ENCODE measurements around the gene CBR3.

The CBR3 gene

DNA sequence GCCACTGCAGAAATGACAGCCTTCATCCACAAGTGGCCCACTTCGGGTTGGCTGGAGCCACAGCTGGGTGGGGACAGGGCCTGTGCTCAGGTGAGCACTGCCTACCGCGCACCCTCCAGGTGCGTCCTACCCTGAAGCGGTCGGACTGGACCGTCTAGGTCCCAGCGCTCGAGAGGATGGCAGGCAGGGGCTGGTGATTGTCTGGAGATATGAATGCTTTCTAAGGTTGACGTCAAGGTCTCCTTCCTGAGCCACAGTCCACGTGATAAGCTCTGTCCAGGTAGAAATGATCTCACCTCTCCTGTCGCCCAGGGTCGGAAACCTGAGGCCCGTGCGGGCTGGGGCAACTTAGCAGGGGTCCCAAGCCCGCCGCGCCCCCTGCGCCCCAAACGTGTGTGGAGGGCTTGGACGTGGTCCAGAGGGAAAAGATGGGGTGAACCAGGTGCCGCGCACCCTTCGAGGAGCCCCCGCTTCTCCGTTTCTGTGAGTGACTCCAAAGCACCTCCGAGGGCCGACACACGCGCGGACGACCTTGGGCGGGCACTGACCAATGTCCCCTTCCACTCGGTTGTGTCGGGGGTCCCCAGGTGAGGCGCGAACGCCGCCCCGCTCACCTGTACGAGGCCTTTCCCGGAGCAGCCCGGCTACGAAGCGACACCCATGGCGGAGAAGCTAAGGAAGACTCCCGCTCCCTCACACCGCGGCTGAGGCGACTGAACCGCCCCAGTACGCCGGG is 20.9 kb downstream of the CBR3 start:
- no peak for DNase-seq (ENCODE audit: low read depth, low spot score)

DNA sequence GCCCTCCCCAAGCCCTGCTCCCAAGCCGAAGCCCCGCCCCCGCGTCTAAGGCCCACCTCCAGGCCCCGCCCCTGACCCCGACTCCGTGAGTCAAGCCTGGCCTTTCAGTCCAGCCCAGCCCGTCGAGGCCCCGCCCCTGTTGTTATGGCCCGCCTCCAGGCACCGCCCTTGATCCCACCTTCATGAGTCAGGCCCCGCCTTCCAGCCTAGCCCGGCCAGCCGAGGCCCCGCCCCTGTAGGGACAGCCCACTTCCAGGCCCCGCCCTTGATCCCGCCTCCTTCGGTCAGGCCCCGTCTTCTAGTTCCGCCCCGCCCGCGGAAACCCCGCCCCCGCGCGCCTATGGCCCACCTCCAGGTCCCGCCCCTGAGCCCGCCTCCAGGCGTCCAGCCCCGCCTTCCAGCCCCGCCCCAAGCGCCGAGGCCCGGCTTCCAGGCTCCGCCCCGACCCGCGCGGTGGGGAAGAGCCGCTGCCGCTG is 21.5 kb downstream of the CBR3 start:
- DNase-seq (ENCODE audit: low read depth, low spot score) = no peak

DNA sequence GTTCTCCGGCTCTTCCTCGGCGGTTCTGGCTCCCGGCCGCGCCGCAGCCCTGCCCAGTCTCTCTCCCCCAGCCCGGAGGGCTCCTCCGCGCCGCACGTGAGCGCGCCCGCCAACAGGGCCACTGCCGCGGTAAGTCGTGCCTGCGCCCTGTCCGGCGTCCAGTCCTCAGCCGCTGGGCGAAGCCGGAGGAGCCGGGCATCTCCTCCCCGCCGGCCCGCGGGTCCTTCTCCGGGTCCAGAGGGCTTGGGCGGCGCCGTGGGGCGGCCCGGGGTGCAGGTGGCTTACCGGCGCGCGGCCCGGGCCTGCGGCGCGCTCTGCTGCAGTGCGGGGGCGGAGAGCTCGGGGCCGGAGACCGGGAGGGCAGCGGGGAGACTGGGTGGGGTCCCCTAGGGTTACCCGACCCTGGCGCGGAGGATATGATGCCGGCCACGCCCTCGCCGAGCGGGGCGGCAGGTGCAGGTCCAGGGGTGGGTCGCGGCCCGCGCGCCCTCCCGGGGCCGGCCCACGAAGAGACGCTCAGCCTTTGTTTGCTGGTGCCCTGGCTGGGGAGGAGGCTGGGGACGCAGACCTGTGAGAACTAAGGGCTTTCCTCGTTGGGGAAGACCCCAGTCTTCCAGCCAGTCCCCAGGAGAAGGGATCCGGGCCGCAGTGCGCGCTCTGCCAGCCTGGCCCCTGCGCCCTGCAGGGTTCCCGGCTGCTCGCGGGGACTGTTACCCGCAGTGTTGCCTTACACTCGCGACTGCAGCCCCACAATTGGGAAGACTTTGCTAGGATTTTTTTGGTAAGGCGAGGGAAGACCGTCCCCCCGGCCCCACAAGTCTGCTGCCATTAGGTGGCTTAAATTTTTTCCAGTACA is 22.2 kb downstream of the CBR3 start, which contains the start of gene DOP1B:
TSS of gene DOP1B (plus strand) at position 10 of the 856 bp plus-strand sequence. CDS start 7,910 bp downstream, outside the sequence.
- no peak for DNase-seq (ENCODE audit: low read depth, low spot score)

DNA sequence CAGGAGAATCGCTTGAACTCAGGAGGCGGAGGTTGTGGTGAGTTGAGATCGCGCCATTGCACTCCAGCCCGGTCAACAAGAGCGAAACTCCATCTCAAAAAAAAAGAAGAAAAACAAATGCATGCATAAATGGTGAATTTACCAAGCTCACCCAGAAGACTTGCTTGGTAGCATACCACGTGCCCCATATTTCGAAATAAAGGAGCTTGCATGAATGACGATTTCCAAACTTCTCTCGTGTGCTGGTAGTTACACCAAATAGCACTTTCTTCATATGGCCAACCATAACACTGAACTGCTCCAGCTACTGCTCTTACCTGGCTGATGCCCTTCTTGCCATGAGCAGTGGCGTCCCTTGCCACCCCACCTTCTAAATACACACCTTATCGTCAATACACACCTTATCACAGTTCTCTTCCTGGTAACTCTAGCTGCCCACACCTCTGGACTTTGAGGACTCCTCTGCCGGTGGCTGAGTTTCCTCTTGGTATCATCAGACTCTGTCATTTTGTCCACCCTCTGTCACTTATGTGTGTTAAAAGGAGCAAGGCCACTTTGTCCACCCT is 24.6 kb downstream of the CBR3 start:
- no peak for DNase-seq (ENCODE audit: low read depth, low spot score)

DNA sequence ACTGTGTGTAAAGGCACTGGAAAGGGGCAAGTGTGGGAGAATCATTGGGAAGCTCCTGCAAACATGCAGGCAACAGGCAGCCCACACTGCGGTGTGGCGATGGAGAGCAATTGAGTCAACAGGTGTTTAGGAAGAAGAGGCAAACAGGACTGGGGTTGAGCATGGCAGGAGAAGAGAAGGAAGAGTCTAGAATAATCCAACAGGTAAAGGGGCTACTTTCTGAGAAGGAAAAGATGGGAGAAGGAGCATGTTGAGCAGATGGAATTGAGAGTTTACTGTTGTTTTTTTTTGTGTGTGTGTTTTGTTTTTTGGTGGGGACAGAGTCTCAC is 25.9 kb downstream of the CBR3 start:
- no peak for DNase-seq (ENCODE audit: low read depth, low spot score)

DNA sequence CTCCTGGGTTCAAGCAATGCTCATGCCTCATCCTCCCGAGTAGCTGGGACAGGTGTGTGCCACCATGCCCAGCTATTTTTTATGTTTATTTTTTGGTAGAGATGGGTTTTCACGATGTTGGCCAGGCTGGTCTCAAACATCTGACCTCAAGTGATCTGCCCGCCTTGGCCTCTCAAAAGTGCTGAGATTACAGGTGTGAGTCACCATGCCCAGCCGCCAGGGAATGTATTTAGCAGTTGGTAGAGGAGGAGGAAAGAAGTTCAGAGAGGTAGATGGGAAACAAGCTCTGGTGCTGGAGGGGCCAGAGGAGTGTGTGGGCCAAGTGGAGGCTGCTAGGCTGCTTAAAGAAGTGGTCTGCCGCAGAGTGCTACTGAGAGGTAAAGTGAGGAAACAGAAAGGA is 27.8 kb downstream of the CBR3 start:
- no peak for DNase-seq (ENCODE audit: low read depth, low spot score)

DNA sequence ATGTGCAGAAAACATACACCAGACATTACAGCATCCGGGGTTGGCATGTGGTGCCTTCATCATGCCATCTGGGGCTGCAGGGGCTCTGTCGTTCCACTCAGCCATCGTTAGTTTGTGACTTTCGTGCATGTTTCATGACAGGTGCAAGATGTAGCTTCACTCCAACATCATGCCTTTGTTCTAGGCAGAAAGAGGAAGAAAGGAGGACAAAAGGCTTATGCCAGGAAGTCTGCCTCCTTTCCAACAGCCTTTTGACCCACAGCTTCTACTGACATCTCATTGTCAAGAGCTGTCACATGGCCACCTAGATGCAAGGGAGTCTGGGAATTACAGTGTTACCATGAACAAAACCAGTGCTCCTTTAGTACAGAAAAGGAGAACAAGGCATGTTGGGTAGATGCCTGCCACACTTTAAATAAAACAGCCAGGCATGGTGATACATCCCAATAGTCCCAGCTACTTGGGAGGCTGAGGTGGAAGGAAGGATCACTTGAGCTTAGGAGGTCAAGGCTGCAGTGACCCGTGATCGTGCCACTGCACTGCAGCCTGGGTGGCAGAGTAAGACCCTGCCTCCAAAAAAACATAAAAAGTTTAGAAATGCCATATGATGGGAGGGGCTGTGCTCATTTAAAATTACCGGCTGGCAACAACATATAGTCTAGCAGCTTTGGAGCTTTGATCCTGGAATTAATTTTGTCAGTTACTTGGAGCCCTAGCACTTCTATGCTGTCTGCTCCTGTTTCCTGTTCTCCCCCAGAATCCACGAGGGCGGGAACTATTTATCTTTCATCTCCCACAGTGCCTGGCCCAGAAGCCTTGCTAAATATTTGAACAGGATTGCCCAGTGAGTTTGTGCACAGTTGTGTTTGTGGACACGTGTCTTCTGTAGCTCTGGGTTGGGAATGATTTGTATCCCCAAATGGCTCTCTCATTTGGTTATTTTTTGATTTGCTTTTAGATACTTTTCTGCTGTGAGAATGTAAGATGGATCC is 29.2 kb downstream of the CBR3 start:
- DNase-seq (ENCODE audit: low read depth, low spot score) = no peak

DNA sequence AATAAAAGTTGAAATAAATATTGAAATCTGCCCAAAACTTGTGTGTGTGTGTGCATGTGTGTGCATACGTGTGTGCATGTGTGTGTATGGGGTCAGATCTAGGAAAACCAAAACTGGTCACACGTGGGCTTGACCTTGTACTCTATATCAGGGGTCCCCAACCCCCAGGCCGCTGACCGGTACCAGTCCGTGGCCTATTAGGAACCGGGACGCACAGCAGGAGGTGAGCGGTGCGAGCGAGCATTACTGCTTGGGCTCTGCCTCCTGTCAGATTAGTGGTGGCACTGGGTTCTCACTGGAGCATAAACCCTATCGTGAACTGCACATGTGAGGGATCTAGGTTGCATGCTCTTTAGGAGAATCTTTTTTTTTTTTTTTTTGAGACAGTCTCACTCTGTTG is 30.5 kb downstream of the CBR3 start:
- DNase-seq (ENCODE audit: low read depth, low spot score) = no peak

DNA sequence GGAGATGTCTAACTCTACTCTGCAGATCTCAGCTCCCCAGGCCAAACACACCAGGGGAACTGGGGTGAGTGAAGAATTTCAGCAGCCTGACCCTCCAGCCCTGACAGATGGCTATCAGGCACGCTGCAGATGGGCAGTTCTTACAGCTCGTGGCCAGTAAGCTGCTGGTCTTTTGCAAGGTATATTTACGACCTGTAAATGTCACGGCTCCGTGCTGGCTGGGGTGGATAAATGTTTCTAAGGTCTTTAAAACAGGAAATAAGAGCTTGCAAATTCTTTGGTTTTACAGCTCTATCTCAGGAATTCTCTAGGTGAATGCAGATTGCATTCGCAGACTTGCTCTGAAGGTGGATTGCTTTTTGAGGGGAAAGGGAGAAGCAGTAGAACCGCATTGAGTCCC is 31.8 kb downstream of the CBR3 start:
- DNase-seq (ENCODE audit: low read depth, low spot score) = no peak

DNA sequence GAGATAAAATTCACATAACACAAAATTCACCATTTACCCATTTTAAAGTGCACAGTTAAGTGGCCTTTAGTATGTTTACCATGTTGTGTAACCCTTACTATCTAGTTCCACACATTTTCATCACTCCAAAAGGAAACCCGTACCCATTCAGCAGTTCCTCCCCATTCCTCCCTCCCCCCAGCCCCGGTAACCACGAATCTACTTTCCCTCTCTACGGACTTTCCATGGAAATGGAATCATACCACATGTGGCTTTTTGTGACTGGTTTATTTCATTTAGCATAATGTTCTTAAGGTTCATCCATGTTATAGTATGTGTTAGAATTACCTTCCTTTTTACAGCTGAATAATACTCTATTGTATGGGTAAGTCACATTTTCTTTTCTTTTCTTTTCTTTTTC is 32.7 kb downstream of the CBR3 start:
- DNase-seq (ENCODE audit: low read depth, low spot score) = no peak

DNA sequence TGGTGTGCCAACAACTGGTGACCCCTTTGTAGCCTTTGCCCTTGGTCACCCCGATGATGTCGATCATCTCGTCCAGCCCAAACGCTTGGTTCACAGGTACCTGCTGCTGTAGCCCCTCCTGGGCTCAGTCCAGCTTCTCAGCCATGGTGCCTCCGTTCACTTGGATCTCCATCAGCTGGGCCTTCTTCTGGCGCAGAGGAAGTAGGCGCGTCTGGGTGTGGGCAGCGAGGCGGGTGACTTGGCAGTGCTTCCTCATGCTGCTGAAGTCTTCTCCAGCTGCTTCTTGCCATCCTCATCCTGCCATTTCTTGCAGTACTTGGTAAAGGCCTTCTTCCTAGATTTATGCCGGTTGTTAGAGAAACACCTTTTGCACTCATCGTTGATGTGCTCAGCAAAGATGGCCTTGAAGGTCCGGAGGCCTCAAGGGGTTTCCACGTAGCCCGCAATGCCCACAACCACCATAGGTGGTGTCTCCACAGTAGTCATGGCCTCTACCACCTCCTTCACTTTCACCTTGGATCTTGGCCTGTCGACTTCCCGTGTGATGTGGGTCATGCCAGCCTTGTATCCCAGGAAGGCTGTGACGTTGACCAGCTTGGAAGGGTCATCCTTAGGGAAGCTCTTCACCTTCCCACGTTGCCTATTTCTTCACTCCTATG is 34.7 kb downstream of the CBR3 start:
- DNase-seq (ENCODE audit: low read depth, low spot score) = no peak

DNA sequence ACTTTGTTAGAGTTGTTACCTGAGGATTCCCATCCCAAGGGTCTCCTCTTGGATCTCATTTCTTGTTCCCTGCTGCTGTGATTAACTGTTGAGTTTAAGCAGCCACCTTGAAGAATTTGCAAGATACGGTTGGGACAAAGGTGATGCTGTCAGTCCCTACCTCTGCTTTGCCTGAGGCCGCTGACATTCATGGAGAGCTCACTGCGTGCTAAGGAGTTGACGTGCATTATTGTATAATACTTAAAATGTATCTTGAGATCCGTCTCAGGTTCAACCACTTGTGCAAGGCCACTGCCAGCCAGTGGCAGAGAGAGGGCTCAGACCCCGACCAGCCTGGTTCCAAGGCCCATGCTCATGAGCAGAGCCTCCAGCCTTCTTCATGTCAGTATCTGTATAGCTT is 35.9 kb downstream of the CBR3 start:
- DNase-seq (ENCODE audit: low read depth, low spot score) = no peak

DNA sequence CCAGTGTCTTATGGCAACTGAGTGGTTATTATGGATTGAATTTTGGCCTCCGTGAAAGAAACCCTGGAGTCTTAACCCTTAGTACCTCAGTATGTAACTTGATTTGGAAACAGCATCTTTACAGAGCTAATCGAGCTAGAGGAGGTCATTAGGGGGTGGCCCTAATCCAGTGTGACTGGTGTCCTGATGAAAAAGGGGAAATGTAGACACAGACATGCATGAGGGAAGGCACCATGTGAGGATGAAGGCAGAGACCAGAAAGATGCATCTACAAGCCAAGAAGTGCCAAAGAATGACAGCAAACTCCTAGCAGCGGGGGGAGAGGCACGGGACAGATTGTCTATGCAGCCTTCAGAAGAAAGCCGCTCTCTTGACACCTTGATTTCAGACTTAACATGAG is 36.5 kb downstream of the CBR3 start:
- no peak for DNase-seq (ENCODE audit: low read depth, low spot score)

DNA sequence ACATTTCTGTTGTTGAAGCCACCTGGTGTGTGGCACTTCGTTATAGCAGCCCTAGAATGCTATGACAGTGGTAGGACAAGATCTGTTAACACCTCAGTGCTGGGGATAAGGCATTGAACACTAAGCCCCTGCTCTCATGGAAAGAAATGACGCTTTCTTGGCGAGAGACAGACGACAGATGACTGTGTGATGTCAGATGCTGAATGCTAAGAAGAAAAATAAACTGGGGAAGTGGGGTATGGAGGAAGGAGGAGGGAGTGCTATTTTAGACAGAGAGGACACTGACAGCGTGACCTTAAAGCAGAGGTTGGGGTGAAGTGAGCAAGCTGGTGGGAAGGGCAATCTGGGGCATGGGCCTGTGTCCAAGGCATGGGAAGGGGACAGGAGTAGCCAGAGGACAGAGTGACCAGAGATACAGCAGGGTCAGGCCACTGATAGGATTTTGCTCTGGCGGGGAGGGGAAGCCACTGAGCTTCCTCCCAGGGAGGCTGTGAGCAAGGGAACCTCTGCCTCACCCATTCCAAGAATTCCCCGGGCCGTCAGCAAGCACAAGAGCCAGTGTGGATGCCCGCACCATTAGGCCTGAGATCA is 37.0 kb downstream of the CBR3 start:
- no peak for DNase-seq (ENCODE audit: low read depth, low spot score)

DNA sequence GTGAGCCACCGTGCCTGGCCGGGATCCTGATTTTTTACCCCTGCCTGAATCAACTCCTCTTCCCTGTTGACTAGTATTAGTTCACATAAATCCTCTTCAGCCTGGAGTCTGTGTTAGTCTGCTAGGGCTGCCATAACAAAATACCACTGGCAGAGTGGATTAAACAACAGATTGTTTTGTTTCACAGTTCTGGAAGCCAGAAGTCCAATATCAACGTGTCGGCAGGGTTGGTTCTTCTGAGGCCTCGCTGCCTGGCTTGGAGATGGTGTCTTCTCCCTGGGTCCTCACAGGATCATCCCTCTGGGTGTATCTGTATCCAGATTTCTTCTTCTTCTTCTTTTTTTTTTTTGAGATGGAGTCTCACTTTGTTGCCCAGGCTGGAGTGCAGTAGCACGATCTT is 39.9 kb downstream of the CBR3 start:
- no peak for DNase-seq (ENCODE audit: low read depth, low spot score)

DNA sequence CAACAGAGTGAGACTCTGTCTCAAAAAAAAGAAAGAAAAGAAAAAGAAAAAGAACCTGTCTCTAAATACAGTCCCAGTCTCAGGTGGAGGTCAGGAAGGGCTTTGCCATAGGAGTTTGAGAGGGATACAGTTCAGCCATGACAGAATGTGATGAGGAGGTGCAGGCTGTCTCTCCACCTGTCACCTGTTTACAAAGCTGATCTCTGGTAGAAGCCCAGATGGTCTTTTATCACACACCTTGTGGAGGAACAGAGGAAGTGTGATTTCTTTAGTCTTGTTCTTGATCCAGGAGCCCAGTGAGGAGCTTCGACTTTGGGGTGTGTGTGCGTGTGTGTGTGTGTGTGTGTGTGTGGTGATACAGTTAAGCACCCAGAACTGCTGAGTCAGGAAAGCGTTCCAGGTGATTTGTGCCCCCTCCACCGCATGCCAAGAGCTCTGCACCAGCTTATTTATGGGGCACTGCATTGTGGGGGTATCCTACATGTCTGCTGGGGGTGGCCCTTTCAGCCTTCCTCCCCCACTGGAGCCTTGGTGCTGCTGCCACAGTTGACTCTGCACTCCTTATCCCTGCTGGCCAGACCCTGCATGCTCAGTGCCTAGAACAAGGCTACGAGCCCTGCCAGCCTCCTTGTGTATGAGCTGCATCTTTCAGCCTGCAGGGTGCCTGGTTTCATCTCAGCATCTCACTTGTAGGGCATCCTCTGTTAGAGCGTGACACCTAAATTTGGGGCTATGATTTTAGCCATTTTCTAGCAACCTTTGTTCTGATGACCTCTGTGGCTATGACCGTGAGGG is 41.1 kb downstream of the CBR3 start:
- no peak for DNase-seq (ENCODE audit: low read depth, low spot score)

DNA sequence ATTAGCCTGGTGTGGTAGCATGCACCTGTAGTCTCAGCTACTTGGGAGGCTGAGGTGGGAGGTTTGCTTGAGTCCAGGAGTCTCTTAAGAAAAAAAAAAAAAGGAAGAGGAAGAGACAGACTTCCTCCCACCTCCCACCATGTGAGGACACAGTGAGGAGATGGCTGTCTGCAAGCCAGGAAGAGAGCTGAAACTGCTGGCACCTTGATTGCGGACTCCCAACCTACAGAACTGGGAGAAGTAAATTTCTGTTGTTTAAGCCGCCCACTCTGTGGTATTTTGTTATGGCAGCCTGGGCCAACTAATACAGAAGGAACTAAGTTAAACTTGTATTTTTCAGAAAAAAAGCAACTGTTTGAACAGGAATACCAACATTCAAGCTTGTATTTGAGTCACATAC is 43.5 kb downstream of the CBR3 start:
- no peak for DNase-seq (ENCODE audit: low read depth, low spot score)

DNA sequence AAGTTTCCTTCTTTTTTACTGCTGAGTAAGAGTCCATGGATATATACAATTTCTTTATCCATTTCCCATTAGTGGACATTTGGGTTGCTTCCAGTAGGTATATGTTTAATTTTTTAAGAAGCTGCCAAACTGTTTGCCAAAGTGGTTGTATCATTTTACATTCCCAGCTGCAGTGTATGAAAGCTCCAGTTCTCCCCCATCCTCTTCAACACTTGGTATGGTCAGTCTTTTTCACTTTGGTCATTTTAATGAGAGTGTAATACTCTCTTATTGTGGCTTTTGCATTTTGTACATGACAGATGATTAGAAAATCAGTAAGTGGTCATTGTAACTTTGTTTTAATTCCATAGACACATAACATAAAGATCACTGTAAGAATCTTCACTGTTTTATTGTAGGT is 44.3 kb downstream of the CBR3 start:
- DNase-seq (ENCODE audit: low read depth, low spot score) = no peak

DNA sequence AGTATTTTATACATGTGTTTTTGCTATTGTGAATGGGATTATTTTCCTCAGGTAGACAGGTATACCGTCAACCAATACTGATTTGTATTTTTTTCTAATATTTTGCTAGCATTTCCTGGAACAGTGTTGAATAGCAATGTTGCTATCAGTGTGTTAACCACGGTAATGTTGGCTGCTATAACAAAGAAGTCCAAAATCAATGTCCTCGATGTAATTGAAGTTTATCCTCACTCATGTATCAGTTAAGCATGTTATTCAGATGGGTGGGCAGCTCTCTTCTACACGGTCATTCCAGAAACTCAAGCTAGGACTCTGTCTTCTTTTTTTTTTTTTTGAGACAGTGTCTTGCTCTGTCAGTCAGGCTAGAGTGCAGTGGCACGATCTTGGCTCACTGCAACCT is 46.1 kb downstream of the CBR3 start:
- no peak for DNase-seq (ENCODE audit: low read depth, low spot score)

Measured in iPS DF 19.7 (cell line).